ENCODE data around the gene REXO1. TPM values are rescaled to one million over a fixed set of nuclear protein-coding genes. Genes with fewer than 3 reads are reported as not detected.

The REXO1 gene
- total RNA-seq, 1 donor from 2014 or later, result 34.2 TPM

Small RNA genes within 50 kb of the gene (microRNA-seq; reads per million reads assigned to microRNA genes)
- not detected for gene MIR1909

Other genes starting within 250 kb of the REXO1 start
- gene UQCR11, start 243.0 kb downstream of the REXO1 start, total RNA-seq, result 136 TPM
- gene TCF3, start 195.9 kb downstream of the REXO1 start, total RNA-seq, result 48.7 TPM
- not detected for gene ONECUT3, start 95.0 kb downstream of the REXO1 start, total RNA-seq
- 2.3 TPM for gene ATP8B3, start 36.2 kb downstream of the REXO1 start, total RNA-seq
- gene KLF16, start 15.1 kb upstream of the REXO1 start, total RNA-seq, result 20.2 TPM
- 78.9 TPM for gene ABHD17A, start 37.0 kb upstream of the REXO1 start, total RNA-seq
- 4.3 TPM for gene ADAT3, start 56.9 kb upstream of the REXO1 start, total RNA-seq
- 53.5 TPM for gene SCAMP4, start 56.9 kb upstream of the REXO1 start, total RNA-seq
- gene CSNK1G2, start 92.7 kb upstream of the REXO1 start, total RNA-seq, result 51.6 TPM
- 65.7 TPM for gene BTBD2, start 167.2 kb upstream of the REXO1 start, total RNA-seq
- gene MKNK2, start 202.8 kb upstream of the REXO1 start, total RNA-seq, result 140 TPM
- gene MOB3A, start 247.8 kb upstream of the REXO1 start, total RNA-seq, result 54.0 TPM
- 37.8 TPM for gene IZUMO4, start 248.4 kb upstream of the REXO1 start, total RNA-seq

Measured in sciatic nerve (tissue), 1 donor.